ENCODE data around the gene CPB2.

The CPB2 gene

DNA sequence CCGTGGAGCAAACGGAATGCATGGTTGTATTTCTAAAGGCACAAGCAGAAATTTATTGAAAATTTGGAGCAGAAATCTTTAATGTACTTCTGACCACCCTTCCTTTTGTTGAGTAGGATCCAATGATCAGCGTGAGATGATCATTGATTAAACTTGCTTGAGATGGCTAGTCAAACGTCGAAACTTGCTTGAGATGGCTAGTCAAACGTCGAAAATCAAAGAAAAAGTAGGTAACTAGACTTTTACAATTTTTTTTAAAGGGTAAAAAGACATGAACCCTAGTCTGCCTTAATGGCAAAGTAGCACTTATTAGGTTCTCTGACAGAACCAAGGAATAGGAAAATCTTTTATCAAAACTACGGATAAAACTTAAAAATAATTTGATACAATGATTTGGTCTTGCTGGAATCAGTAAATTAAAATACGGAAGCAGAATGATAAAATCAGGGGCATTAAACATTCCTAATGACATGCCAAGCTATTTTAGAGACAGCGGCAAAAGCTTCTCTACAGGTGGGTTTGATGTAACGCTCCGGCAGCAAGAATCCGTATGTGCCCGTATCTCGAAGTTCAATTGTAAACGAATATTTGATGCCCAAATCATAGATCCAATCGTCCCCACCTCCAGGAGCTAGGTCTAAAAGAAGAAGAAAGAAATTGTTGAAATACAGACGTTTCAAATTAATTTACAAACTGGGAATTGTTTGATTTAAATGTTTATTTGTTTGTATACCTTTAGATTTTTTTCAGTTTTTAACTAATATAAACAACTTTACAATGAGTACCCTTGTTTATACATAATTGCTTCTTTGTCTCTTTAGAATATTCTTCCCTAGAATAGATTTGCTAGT, 51.4 kb downstream of the CPB2 start:
- no peak for FAIRE-seq
- peak; percentile 3 for DNase-seq (ENCODE audit: low spot score)

DNA sequence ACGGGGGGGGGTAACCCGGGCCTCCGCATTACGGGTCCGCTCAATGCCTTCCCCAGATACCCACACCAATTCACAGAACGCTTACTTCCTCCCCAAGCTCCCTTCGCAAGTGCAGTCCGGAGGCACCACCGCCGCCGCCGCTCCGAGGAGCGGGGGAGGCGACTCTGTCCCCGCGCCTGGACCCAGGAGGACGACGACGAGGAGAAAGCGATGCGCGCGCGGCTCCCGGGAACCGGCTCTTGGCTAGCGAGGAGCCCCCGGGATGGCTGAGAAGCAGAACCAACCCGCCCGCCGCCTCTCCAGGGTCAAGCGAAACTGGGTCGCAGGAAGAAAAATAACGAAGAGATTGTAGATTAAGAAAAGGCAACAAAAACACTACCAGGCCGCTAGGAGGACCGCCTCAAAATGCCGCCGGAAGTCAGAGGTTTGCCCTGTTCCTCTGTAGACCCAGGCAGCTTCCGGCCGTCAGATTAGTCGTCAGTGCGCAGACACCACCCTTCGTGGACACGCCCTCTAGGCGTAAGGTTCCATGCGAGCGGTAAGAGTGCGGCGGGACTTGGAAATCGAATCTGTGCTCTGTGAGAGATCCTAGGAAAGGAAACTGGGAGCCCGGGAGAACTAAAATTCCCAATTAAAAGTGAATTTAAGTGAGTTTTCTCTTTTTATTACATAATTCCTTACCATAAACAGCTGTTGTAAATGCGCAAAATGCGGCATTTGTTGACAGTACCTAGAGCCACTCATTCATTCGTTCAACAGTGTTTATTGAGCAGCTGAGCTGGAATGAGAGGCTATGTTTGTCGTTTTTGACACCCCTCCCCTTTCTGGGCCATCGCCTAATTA, 52.3 kb downstream of the CPB2 start, which contains the start of gene ZC3H13:
ZC3H13 (minus strand) TSS at position 428 of the 843 bp plus-strand sequence. CDS start 7,239 bp downstream, outside the sequence.
- peak; percentile 91 for DNase-seq (ENCODE audit: low spot score)
- no peak for FAIRE-seq

DNA sequence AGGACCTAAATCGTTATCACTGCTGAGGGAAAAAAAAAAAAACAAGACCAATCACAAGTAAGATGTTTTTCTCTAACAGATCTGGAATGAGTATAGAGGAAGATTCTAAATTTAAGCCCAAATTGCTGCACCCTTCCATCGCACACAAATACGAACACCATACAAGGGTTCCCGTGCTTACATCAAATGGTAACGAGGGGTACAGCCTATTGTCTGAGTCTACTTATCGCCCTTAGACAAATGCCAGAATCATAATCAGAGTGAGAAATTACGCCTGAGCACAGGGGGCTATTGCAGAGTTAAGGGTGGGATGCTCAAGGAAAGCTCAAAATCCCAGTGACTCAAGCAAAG, 52.9 kb downstream of the CPB2 start:
- FAIRE-seq, result no peak
- DNase-seq (ENCODE audit: low spot score), result no peak

DNA sequence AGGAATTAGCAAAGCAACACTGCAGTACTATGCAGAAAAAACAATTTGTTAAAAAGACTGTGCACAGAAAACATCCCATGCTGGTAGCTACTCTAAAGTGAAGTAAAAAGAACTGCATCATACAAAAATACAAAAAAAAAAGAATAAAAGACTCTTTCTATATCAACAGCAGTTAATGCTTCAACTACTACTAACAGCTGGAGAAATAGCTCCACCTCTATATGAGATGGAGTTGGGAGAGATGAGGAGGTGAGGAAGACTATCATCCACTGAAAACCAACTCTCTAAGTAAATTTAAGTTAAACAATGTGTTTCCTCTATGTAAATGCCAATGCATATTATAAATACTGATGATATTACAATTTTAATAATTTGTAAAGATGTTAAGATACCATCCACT, 54.1 kb downstream of the CPB2 start:
- no peak for FAIRE-seq

DNA sequence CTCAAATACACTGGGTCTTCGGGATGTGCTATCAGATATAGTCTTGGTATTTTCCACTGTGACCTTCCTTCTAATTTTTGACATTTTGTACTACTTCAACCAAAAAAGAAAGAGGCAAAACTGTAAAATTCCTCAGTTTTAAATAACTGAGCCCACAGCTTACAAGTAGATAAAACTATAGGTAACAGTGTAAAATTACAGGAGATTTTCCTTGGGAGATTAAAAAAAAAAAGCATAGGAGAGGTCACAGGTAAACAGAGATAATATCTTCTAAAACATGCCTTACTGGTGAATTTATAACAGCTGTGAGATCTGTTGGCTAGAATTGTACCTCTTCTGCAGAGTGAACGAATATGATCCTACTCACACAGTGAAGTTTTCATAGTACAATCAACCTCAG, 59.4 kb downstream of the CPB2 start:
- FAIRE-seq (no peak), DNase-seq (ENCODE audit: low spot score) (no peak)

More for the DNA sequence above, 54.1 kb downstream of the CPB2 start:
- no peak for DNase-seq (ENCODE audit: low spot score)

DNA sequence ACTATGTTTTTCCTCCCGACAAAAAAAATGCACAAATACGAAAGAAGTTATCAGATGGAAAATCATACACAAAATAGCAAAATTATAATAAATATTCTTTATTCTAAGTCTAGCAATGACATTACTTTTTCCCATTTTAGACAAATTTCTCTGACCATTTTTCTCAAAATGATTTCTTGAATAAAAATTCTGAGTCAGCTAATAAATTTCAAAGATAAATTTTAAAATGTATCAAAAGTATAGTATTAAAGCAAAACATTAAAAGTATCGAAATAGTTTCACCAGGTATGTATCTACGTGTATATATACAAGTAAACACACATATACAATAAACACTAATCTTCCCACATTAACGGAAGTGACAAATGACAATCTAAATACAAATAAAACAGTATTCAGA, 61.2 kb downstream of the CPB2 start:
- FAIRE-seq (no peak), DNase-seq (ENCODE audit: low spot score) (no peak)

DNA sequence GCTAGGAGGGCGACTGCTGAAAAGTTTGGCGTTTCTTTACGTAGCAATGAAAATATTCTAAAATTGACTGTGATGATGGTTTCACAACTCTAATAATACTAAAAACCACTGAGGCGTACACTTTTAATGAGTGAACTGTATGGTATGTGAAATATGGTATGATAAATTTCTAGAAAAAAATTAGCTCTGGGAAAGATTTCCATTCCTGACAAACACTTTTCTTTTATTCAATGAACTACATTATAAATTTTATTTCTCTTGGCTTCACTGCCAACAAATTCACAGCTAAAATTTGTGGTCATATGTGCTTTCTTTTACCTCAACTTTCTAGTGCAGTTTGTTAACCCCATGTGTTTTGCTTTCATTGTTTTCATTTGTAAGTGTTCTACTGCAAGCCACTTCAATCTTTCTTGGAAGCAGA, 63.4 kb downstream of the CPB2 start:
- DNase-seq (ENCODE audit: low spot score) (no peak), FAIRE-seq (no peak)

DNA sequence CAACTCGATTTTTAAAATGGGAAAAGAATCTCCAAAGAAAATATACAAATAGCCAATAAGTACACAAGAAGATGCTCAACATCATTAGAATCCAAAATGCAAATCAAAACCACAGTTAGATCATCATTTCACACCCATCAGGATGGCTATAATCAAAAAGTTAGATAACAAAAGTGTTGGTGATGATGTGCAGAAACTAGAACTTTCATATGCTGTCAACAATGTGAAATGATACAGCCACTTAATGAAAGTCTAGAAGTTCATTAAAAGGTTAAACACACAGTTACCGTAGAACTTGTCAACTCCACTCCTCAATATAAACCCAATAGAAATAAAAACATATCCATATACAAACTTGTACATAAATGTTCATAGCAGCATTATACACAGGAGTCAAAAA, 64.1 kb downstream of the CPB2 start:
- FAIRE-seq (no peak), DNase-seq (ENCODE audit: low spot score) (no peak)

DNA sequence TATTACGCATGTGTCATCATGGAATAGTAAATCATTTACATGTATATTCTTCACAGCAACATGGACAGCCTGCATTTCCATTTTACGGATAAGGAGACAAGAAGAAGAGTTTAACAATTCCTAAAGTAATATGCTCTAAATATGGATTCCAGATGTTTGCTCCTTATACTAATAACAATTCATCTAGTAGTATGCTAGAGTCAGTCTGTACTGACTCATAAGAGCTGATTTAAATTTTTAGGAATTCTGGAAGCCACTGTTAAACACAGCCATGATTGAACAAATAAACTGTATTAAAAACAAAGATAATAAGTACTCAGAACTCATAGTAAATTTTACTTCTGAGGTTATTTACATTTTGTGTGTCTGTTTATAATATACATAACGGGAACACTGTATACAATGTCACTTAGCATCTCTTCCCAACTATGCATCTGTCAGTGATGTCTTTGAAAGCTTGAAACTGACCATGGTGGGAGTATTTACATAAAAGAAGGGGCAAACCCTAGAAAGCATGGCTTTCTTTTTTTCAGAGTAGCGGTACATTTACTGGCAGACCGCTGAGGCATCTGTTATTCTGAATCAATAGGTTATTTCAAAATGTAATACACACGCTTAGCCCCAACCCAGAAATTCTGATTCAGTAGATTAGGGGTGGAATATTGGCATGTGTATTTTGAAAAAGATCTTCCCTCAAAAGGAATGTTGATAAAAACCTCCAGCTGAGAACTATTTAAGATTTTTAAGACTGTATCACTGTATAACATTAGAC, 65.2 kb downstream of the CPB2 start:
- DNase-seq (ENCODE audit: low spot score) (no peak), FAIRE-seq (no peak)

DNA sequence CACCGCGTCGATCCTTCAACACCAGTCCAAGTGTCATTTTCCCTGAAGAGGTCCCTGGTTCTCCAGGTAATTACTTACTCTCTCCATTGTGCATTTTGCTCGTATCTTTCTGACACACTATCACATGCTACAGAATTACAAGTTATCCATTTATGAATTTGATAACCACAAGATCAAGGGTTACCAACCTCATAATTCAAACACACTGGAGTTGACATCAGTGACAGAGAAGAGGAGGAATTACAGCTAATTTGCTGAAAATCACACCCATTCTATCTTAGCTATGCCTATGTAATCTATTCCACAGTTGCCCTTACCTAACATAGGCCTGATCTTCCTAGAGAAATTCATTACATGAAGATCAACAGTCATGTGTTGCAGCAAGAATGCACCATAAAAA, 66.5 kb downstream of the CPB2 start:
- FAIRE-seq (no peak), DNase-seq (ENCODE audit: low spot score) (no peak)

DNA sequence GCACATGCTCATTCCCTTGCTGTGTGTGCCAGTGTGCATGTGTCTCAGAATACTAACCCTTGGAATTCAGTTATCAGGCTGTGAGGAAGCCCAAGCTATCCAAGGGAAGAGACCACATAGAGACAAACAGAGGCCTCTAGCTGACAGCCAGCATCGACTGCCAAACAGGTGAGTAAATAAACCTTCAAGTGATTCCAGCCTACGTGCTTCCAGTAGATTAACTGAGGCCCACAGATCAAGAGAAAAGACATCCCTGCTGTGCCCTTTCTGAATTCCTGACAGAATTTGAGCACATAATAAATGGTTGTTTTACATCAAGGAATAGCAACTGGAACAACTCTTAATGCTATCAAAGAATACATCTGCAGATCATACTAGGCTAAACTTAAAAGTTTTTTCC, 69.8 kb downstream of the CPB2 start:
- FAIRE-seq (no peak), DNase-seq (ENCODE audit: low spot score) (no peak)

DNA sequence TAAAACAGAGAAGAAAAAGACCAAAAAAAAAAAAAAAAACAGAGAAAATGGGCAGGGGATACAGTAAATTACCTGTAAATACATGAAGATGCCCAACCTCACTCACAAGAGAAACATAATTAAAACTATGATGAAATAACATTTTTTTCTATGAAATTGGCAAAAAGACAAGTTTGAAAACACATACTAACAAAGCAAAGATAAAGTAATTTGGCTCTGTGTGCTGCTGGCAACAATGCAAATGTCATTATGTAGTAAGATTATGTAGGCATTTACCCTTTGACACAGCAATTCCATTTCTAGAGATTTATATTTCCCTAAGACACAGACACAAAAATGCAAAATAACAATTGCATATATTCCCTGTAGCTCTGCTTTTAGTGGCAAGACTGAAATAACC, 72.5 kb downstream of the CPB2 start:
- no peak for DNase-seq (ENCODE audit: low spot score)
- no peak for FAIRE-seq

DNA sequence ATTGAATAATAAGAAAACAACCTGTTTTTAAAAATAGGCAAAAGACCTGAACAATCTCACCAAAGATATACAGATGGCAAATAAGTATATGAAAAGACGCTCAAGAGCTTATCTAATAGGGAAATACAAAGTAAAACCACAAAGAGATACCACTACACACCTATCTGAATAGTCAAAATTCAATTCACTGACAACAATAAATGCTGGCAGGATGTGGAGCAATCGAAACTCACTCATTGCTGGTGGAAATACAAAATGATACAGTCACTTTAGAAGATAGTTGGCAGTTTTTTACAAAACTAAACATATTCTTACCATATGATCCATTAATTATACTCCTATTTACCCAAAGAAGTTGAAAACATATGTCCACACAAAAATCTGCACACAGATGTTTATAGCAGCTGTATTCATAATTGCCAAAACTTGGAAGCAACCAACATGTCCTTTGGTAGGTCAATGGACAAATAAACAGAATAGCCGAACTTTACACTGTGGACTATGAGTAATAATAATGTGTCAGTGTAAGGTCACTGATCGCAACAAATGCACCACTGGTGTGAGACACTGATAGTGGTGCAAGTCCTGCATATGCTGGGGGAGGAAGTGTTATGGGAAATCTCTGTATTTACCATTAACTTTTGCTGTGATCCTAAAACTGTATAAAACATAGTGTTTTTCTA, 73.1 kb downstream of the CPB2 start:
- FAIRE-seq, result no peak

DNA sequence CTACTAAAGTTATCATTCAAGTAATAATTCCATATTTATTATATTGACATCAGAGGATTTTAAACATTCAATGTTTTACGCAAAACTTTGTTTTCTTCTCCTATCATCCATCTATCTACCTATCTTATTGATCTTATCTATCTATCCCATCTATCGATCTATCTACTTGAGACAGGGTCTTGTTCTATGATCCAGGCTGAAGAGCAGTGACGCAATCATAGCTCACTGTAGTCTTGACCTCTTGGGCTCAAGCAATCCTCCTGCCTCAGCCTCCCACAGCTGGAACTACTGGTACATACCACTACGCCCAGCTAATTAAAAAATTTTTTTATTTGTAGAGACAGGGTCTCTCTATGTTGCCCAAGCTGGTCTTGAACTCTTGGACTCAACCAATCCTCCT, 79.7 kb downstream of the CPB2 start:
- DNase-seq (ENCODE audit: low spot score) (no peak), FAIRE-seq (no peak)

More for the DNA sequence above, 73.1 kb downstream of the CPB2 start:
- no peak for DNase-seq (ENCODE audit: low spot score)

DNA sequence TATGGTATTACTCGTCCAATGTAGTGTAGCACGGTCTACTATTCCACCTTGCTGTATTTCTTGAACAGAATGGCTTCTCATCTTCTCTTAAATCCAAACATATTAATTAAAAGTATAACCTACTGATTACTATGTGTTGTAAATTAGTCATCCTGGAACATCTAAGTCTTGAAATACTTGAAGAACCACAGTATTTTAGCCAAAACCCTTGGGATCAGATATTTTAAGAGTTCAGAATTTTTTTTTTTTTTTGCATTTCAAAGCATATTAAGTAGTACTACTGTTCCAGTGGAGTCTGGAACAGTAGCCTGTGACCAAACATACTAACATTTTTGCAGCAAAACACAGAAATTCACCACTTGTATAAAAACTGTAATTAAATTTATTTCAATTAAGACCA, 82.4 kb downstream of the CPB2 start:
- no peak for DNase-seq (ENCODE audit: low spot score)
- no peak for FAIRE-seq

DNA sequence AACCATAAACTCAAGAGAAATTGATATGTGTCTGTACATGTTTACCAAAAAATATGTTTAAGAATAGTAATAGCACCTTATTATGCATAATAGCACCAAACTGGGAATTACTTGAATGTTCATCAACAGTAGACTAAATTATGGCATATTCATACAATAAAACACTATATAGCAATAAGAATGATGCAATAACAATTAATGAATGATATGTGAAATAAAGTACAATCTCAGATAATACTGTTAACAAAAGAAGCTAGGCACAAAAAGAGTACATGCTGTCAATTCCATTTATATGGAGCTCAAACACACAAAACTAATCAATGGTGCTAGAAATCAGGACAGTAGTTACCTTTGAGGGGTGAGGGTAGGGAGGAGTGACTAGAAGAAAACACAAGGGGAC, 88.6 kb downstream of the CPB2 start:
- no peak for DNase-seq (ENCODE audit: low spot score)
- FAIRE-seq, result no peak

DNA sequence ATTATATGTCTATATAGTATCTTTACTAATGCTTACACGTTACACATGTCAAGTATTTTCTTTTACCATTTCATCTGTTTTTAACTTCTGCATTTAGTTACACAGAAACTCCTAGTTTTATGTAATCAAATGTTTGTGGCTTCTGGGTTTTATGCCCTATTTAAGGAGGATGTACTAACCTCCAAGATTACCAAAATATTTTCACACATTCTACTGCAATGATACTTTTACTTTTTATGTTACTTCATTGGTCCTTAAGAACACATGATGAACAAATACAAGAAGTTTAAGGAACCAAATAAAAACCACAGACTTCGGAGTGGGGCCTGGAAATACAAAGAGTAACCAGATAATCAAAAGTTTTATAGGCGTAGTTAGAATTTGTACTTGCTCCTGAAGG, 89.5 kb downstream of the CPB2 start:
- DNase-seq (ENCODE audit: low spot score) (no peak), FAIRE-seq (no peak)

DNA sequence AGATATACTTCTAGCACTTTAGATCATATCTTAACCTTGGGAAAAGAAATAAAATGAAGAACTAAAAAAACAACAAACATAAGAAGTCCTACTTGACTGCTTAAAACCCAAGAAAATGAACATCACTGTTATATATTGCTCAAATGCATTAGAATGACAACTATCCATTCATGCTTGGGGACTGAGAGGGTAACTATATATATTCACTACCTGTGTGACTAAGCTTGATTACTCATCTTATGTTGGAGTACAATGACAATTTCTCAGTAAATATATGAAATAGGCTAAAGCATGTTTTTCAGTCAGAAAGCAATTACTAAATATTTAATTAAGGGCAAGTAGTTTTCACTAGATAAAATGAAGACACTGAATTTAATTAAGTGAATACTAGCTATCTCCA, 92.4 kb downstream of the CPB2 start:
- DNase-seq (ENCODE audit: low spot score) (no peak), FAIRE-seq (no peak)

DNA sequence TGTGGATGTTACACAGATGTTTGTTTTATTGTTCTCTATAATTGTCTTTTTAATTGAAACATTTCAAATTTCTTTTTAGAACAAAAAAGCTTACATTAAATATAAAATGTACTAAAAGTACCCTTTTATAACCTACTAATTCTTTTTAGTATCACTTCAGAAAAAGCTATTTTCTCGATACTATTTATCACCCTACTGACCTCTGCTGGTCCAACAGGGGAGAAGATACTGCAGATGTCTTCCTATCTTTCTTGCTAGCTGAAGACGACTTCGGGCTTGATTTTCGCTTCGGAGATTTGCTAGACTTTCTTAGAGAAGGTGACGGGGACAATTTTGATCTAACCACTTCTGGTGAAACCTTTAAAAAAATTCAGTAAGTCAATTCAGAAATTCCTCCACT, 94.7 kb downstream of the CPB2 start:
- DNase-seq (ENCODE audit: low spot score) (peak; percentile 0), FAIRE-seq (no peak)

DNA sequence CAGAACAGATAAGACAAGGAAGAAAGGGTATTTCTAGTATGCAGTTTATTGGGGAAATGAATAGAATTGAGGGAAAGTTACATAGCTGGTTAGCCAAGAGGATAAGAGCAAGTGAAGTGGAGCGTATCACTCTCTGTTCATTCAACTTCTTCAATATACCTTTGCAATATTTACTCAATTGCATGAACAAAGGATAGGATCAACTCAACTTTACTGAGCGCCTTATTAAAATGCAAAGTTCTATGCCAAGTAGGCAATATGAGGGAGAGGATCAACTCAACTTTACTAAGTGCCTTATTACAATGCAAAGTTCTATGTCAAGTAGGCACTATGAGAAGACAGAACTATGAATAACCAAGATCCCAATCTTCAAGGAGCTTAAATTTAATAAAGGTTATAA, 96.2 kb downstream of the CPB2 start:
- FAIRE-seq, result no peak

More for the DNA sequence above, 96.2 kb downstream of the CPB2 start:
- no peak for DNase-seq (ENCODE audit: low spot score)
